ENCODE measurements around the gene CUX1. TPM values are rescaled to one million over a fixed set of nuclear protein-coding genes. Genes with fewer than 3 reads are reported as not detected.

CUX1 gene
- total RNA-seq, 1 donor from 2014 or later, result 89.1 TPM

DNA sequence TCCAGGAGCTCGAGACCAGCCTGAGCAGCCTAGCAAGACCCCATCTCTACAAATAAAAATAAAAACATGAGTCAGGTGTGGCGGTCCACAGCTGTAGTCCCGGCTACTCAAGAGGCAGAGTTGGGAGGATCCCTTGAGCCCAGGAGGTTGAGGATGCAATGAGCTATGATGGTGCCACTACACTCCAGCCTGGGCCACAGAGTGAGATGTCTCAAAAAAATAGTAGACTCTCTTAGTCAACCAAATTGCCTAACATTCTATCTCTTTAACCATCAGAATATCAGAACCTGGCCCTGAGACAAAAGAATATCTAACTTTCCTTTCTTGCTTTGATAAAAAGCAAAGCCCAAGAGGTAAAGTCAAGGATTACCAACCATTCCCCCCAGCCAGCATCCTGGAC is 35.0 kb upstream of the CUX1 start:
- Mint-ChIP-seq H3K36me3 (ENCODE audit: unreplicated experiment) (no peaks in the 10 kb centered on the region), H3K27ac (ENCODE audit: unreplicated experiment) (no peak overlapping the region)

DNA sequence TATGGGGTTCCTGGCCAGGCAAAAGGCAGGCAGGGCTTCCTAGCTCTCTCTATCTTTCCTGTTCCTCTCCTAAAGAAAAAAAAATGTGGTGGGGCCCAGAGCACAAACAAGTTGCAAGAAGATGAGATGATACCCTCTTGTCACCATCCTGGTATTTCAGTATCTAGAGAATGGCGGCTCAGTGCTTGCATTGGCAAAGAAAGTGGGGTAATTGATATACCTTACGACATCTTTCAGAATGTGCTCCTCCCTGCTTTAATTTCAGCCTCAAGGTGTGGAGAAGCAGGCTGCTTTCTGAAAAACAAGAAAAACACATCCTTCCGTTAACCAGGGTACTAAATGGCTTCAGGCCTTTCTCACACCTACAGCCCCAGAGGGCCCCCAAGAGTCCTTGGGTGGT is 34.5 kb upstream of the CUX1 start:
- H3K27me3 Mint-ChIP-seq (ENCODE audit: unreplicated experiment), result peaks cover 32% of the 10 kb centered on the region

More for the DNA sequence above, 35.0 kb upstream of the CUX1 start:
- TF ChIP-seq, protein P1, sequence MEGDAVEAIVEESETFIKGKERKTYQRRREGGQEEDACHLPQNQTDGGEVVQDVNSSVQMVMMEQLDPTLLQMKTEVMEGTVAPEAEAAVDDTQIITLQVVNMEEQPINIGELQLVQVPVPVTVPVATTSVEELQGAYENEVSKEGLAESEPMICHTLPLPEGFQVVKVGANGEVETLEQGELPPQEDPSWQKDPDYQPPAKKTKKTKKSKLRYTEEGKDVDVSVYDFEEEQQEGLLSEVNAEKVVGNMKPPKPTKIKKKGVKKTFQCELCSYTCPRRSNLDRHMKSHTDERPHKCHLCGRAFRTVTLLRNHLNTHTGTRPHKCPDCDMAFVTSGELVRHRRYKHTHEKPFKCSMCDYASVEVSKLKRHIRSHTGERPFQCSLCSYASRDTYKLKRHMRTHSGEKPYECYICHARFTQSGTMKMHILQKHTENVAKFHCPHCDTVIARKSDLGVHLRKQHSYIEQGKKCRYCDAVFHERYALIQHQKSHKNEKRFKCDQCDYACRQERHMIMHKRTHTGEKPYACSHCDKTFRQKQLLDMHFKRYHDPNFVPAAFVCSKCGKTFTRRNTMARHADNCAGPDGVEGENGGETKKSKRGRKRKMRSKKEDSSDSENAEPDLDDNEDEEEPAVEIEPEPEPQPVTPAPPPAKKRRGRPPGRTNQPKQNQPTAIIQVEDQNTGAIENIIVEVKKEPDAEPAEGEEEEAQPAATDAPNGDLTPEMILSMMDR (IDR thresholded peaks at IDR 0.05), result no peak
- Mint-ChIP-seq H3K4me3 (ENCODE audit: unreplicated experiment) (no peak overlapping the region), H3K27me3 (ENCODE audit: unreplicated experiment) (peaks cover 36% of the 10 kb centered on the region), H3K4me1 (ENCODE audit: unreplicated experiment) (no peaks in the 10 kb centered on the region), H3K9me3 (ENCODE audit: unreplicated experiment) (no peaks in the 10 kb centered on the region)
- DNase-seq (ENCODE audit: extremely low spot score, unreplicated experiment), result no peak

DNA sequence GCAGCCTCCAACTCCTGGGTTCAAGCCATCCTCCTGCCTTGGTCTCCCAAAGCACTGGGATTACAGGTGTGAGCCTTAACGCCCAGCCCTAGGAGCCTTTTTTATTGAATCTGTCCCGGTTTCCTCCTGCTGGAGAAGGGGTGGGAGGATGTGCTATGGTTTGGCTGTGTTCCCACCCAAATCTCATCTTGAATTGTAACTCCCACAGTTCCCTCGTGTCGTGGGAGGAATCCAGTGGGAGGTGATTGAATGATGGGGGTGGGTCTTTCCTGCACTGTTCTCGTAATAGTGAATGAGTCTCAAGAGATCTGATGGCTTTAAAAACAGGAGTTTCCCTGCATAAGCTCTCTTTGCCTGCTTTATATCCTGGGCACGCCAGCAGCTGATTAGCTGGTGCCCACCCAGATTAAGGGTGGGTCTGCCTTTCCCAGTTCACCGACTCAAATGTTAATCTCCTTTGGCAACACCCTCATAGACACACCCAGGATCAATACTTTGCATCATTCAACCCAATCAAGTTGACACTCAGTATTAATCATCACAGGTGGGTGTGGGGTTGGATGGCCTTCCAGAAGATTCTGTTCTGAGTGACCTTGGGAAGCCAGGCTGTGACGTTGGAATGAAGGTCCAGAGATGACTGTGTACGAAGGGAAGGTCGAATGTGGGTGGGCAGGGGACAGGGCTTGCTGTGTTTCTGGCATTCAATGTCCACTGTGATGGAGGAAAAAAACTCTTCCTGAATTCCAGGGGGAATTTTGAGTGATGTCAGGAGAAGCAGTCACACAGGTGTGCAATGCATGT is 33.8 kb upstream of the CUX1 start:
- Mint-ChIP-seq H3K36me3 (ENCODE audit: unreplicated experiment) (no peaks in the 10 kb centered on the region), H3K27ac (ENCODE audit: unreplicated experiment) (no peak overlapping the region), H3K27me3 (ENCODE audit: unreplicated experiment) (peaks cover 29% of the 10 kb centered on the region), H3K4me1 (ENCODE audit: unreplicated experiment) (no peaks in the 10 kb centered on the region), H3K4me3 (ENCODE audit: unreplicated experiment) (no peak overlapping the region), H3K9me3 (ENCODE audit: unreplicated experiment) (no peaks in the 10 kb centered on the region)
- TF ChIP-seq, protein P1 (IDR thresholded peaks at IDR 0.05), result no peak
- no peak for DNase-seq (ENCODE audit: extremely low spot score, unreplicated experiment)

More for the DNA sequence above, 34.5 kb upstream of the CUX1 start:
- DNase-seq (ENCODE audit: extremely low spot score, unreplicated experiment), result no peak
- no peaks in the 10 kb centered on the region for H3K4me1 Mint-ChIP-seq (ENCODE audit: unreplicated experiment)
- no peaks in the 10 kb centered on the region for H3K9me3 Mint-ChIP-seq (ENCODE audit: unreplicated experiment)
- TF ChIP-seq, protein P1 (IDR thresholded peaks at IDR 0.05), result no peak
- no peak overlapping the region for H3K27ac Mint-ChIP-seq (ENCODE audit: unreplicated experiment)
- no peaks in the 10 kb centered on the region for H3K36me3 Mint-ChIP-seq (ENCODE audit: unreplicated experiment)
- no peak overlapping the region for H3K4me3 Mint-ChIP-seq (ENCODE audit: unreplicated experiment)

DNA sequence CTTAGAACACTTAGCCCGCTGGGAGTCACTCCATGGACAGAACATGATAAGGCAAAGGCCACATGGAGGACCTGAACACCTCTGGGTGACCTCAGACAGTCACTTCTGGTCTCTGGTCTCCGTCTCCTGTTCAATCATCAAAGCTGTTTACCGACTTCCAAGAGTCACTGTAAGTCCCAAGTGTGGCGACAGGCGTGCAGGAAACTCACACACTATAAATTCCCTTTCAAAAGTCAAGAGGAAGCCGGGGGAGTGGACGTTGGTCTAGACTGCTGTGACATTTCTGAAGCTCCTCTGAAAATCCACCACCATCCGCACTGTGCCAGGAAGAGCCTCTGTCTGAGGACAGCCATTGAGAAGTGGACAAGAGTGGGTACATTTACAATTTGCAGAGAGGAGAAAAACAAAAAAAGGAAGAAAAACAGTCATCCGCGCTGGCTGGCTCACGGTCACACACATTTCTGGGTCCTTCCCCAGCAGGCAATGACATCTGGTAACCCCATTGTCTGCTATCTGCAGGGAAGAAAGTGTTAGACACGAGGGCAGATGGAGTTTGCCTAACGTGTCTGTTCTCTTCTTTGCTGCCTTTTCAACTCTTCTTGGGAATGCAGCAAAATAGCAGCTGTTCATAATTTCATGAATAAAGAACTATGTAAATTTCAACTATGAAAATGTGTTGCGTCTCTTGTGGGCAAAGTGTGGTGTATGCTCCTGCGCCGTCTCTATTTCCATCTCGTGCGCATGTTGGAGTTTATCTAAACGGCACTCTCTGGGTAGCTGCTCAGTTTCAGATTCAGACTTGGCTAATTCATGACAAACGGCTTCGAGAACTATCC is 32.9 kb upstream of the CUX1 start:
- no peak for DNase-seq (ENCODE audit: extremely low spot score, unreplicated experiment)
- Mint-ChIP-seq H3K4me3 (ENCODE audit: unreplicated experiment) (no peak overlapping the region), H3K9me3 (ENCODE audit: unreplicated experiment) (no peaks in the 10 kb centered on the region), H3K27ac (ENCODE audit: unreplicated experiment) (no peak overlapping the region), H3K36me3 (ENCODE audit: unreplicated experiment) (no peaks in the 10 kb centered on the region), H3K27me3 (ENCODE audit: unreplicated experiment) (peaks cover 28% of the 10 kb centered on the region), H3K4me1 (ENCODE audit: unreplicated experiment) (no peaks in the 10 kb centered on the region)
- TF ChIP-seq, protein P1 (IDR thresholded peaks at IDR 0.05), result no peak

DNA sequence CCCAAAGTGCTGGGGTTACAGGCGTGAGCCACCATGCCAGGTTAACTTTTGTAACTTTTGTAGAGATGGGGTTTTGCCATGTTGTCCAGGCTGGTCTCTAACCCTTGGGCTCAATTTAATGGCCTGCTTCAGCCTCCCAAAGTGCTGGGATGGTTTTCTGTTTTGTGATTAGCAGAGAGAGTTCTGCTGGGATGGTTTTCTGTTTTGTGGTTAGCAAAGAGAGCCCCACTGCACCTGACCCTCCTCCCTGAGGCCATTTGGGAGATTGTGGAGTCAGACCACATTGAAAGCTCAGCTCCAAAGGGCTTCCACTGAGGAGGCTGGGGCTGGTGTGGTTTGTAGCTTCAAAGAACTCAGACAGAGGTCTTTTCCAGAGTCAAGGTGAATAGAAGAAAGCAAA is 29.6 kb upstream of the CUX1 start:
- TF ChIP-seq, protein P1 (IDR thresholded peaks at IDR 0.05), result no peak
- H3K27ac Mint-ChIP-seq (ENCODE audit: unreplicated experiment), result no peak overlapping the region
- H3K4me1 Mint-ChIP-seq (ENCODE audit: unreplicated experiment), result peaks cover 8% of the 10 kb centered on the region
- no peaks in the 10 kb centered on the region for H3K9me3 Mint-ChIP-seq (ENCODE audit: unreplicated experiment)
- no peak for DNase-seq (ENCODE audit: extremely low spot score, unreplicated experiment)
- peaks cover 24% of the 10 kb centered on the region for H3K27me3 Mint-ChIP-seq (ENCODE audit: unreplicated experiment)
- H3K4me3 Mint-ChIP-seq (ENCODE audit: unreplicated experiment), result no peak overlapping the region
- H3K36me3 Mint-ChIP-seq (ENCODE audit: unreplicated experiment), result no peaks in the 10 kb centered on the region
